ENCODE results near the gene SOBP.
A peak's percentile ranks its signal among the peaks of the same experiment; 100 is the strongest.

The SOBP gene

DNA sequence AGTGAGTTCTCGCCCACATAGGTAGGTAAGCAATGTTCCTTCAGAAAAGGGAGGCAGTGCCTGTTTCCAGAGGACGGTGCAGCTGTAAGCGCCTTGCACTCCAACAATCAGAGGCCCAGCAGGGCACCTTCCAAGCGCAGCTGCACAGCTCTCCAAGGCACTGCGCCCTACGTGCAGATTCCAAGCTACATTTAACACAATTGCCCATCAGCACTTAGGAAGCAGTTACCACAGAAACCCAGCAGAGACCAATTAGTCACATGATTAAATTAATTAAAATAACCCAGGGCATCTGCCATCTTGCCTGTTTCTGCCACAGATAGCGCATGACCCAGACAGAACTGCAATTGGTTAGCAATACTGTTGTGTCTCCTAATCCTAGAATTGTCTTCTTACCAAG is 65.5 kb downstream of the SOBP start:
- peaks cover 0 to 3% of the 10 kb centered on the region in 2 experiments for H3K27me3 ChIP-seq (ENCODE audit: control insufficient read depth in 1 of 2, insufficient read depth in 1 of 2, low read length in 2 of 2)
- H3K14ac ChIP-seq (ENCODE audit: low read length in 2 of 2) = no peak overlapping the region
- no peak overlapping the region for H3K4ac ChIP-seq (ENCODE audit: low read depth in 1 of 2, low read length in 2 of 2)
- no peak overlapping the region for H3K27ac ChIP-seq (ENCODE audit: low read length, poor library complexity, severe bottlenecking)
- H2BK5ac ChIP-seq (ENCODE audit: low read depth, low read length, poor library complexity, severe bottlenecking) = no peak overlapping the region
- no peak overlapping the region for H3K18ac ChIP-seq (ENCODE audit: low read depth in 1 of 2, low read length in 2 of 2)
- no peak overlapping the region for H3K4me3 ChIP-seq (ENCODE audit: insufficient read depth in 1 of 2, low read depth in 1 of 2, low read length in 2 of 2)
- H4K91ac ChIP-seq (ENCODE audit: low read length) = no peak overlapping the region
- H3K4me1 ChIP-seq (ENCODE audit: control insufficient read depth, insufficient read depth, low read depth, low read length) = peaks cover under 1% of the 10 kb centered on the region
- H2BK15ac ChIP-seq (ENCODE audit: low read depth, poor library complexity, severe bottlenecking) = no peak overlapping the region
- no peak overlapping the region for H4K8ac ChIP-seq (ENCODE audit: low read length)
- peaks cover 0 to 36% of the 10 kb centered on the region in 2 experiments for H3K36me3 ChIP-seq (ENCODE audit: control insufficient read depth in 1 of 2, insufficient read depth in 2 of 2, low read depth in 1 of 2, low read length in 2 of 2)
- H2BK12ac ChIP-seq (ENCODE audit: low read length in 2 of 2) = no peak overlapping the region
- H3K9me3 ChIP-seq (ENCODE audit: control insufficient read depth, low read length) = no peaks in the 10 kb centered on the region
- H3K79me1 ChIP-seq (replicated peaks; ENCODE audit: low read length, poor library complexity, severe bottlenecking) = no peaks in the 10 kb centered on the region
- H3K23ac ChIP-seq (ENCODE audit: low read length in 2 of 2) = no peak overlapping the region
- H2AFZ ChIP-seq (ENCODE audit: low read depth, low read length) = no peak overlapping the region
- no peak for DNase-seq
- no peak overlapping the region for H2AK5ac ChIP-seq (ENCODE audit: low read length, severe bottlenecking)
- no peak overlapping the region for H3K4me2 ChIP-seq (ENCODE audit: low read length, poor library complexity, severe bottlenecking)
- 89% methylated on average over 7 of the region's 7 CpGs for whole genome bisulfite sequencing
- H2BK120ac ChIP-seq (ENCODE audit: low read depth, low read length) = no peak overlapping the region
- H3K9ac ChIP-seq (ENCODE audit: low read length) = no peak overlapping the region

DNA sequence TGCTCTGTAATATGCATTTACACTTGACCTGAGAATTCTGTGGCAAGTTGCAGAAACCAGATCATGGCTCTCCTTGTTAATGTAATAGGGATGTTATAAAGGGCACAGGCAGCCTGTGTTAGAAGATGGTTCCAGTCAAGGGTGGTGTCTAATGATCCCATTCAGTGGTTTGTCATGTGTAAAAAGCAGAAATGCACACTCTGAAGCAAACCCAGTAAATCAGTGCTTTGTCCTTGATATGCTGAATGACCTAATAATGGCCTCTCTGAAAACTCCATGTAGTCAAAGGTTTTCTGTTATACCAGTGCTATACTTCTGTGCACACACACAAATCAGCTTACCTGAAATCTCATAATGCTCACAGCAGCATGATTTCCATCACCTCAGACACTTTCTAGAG is 66.2 kb downstream of the SOBP start:
- Histone ChIP-seq H2BK120ac (ENCODE audit: low read depth, low read length) (no peak overlapping the region), H3K9me3 (ENCODE audit: control insufficient read depth, low read length) (no peaks in the 10 kb centered on the region), H4K8ac (ENCODE audit: low read length) (no peak overlapping the region), H3K27me3 (ENCODE audit: control insufficient read depth in 1 of 2, insufficient read depth in 1 of 2, low read length in 2 of 2) (peaks cover 0 to 3% of the 10 kb centered on the region in 2 experiments), H3K14ac (ENCODE audit: low read length in 2 of 2) (no peak overlapping the region), H2BK15ac (ENCODE audit: low read depth, poor library complexity, severe bottlenecking) (no peak overlapping the region), H2BK5ac (ENCODE audit: low read depth, low read length, poor library complexity, severe bottlenecking) (no peak overlapping the region), H3K36me3 (ENCODE audit: control insufficient read depth in 1 of 2, insufficient read depth in 2 of 2, low read depth in 1 of 2, low read length in 2 of 2) (peaks cover 0 to 30% of the 10 kb centered on the region in 2 experiments), H3K18ac (ENCODE audit: low read depth in 1 of 2, low read length in 2 of 2) (no peak overlapping the region), H3K4me3 (ENCODE audit: insufficient read depth in 1 of 2, low read depth in 1 of 2, low read length in 2 of 2) (no peak overlapping the region), H2BK12ac (ENCODE audit: low read length in 2 of 2) (no peak overlapping the region), H3K23ac (ENCODE audit: low read length in 2 of 2) (no peak overlapping the region), H4K91ac (ENCODE audit: low read length) (no peak overlapping the region), H3K4me2 (ENCODE audit: low read length, poor library complexity, severe bottlenecking) (no peak overlapping the region), H2AFZ (ENCODE audit: low read depth, low read length) (no peak overlapping the region), H3K9ac (ENCODE audit: low read length) (no peak overlapping the region), H2AK5ac (ENCODE audit: low read length, severe bottlenecking) (no peak overlapping the region), H3K79me1 (replicated peaks; ENCODE audit: low read length, poor library complexity, severe bottlenecking) (no peaks in the 10 kb centered on the region), H3K4me1 (ENCODE audit: control insufficient read depth, insufficient read depth, low read depth, low read length) (no peaks in the 10 kb centered on the region), H3K4ac (ENCODE audit: low read depth in 1 of 2, low read length in 2 of 2) (no peak overlapping the region), H3K27ac (ENCODE audit: low read length, poor library complexity, severe bottlenecking) (no peak overlapping the region)
- DNase-seq = no peak

DNA sequence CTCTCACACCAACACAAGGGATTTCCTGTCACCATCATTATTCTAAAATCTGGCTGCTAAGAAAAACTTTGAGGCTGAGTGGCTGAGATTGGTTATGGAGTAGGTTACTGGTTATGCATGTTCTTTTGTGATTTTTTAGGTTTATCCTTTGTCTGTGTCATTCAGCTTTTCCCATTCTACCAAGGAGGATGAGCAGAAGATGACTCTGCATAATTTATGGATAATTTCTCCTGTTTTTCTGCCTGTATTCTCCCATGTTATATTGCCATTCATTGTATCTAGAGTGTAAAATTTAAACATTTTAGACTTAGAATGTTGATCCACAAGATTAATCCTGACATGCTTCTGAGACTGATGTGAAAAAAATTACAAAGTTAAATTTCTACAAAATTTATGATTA is 67.8 kb downstream of the SOBP start:
- H3K27me3 ChIP-seq (ENCODE audit: control insufficient read depth in 1 of 2, insufficient read depth in 1 of 2, low read length in 2 of 2) = peaks cover 0 to 3% of the 10 kb centered on the region in 2 experiments

DNA sequence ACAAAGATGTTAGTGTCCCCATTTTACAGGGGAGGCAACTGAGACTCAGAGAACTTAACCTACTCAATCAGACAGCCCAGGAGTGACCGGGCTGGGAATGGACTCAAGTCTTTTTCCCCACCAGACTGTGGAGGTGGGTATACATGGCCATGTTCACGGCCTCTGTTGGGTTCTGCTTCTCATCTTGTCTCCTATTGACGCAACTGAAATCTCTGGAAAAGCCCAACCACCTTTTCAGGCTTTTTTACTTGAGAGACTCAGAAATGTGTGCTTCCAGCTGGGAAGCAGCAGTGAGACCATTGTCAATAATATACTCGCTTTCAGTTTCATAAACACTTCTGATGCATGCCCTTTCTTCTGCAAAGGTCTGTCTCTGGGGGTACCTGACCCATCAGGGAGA is 70.7 kb downstream of the SOBP start:
- Histone ChIP-seq H3K4me1 (ENCODE audit: control insufficient read depth, insufficient read depth, low read depth, low read length) (peaks cover 1% of the 10 kb centered on the region), H3K4me3 (ENCODE audit: insufficient read depth in 1 of 2, low read depth in 1 of 2, low read length in 2 of 2) (peak overlapping the region in 1 of 2 experiments; percentile 43), H3K4ac (ENCODE audit: low read depth in 1 of 2, low read length in 2 of 2) (no peak overlapping the region), H3K14ac (ENCODE audit: low read length in 2 of 2) (no peak overlapping the region), H3K4me2 (ENCODE audit: low read length, poor library complexity, severe bottlenecking) (no peak overlapping the region), H3K27ac (ENCODE audit: low read length, poor library complexity, severe bottlenecking) (no peak overlapping the region), H3K27me3 (ENCODE audit: control insufficient read depth in 1 of 2, insufficient read depth in 1 of 2, low read length in 2 of 2) (peaks cover 0 to 14% of the 10 kb centered on the region in 2 experiments), H2AK5ac (ENCODE audit: low read length, severe bottlenecking) (no peak overlapping the region), H2BK5ac (ENCODE audit: low read depth, low read length, poor library complexity, severe bottlenecking) (no peak overlapping the region), H2BK12ac (ENCODE audit: low read length in 2 of 2) (no peak overlapping the region), H2BK15ac (ENCODE audit: low read depth, poor library complexity, severe bottlenecking) (no peak overlapping the region), H3K23ac (ENCODE audit: low read length in 2 of 2) (no peak overlapping the region), H4K91ac (ENCODE audit: low read length) (no peak overlapping the region), H3K79me1 (replicated peaks; ENCODE audit: low read length, poor library complexity, severe bottlenecking) (no peaks in the 10 kb centered on the region), H3K9me3 (ENCODE audit: control insufficient read depth, low read length) (no peaks in the 10 kb centered on the region), H3K36me3 (ENCODE audit: control insufficient read depth in 1 of 2, insufficient read depth in 2 of 2, low read depth in 1 of 2, low read length in 2 of 2) (peaks cover 0 to 18% of the 10 kb centered on the region in 2 experiments), H3K18ac (ENCODE audit: low read depth in 1 of 2, low read length in 2 of 2) (no peak overlapping the region), H2BK120ac (ENCODE audit: low read depth, low read length) (no peak overlapping the region), H2AFZ (ENCODE audit: low read depth, low read length) (no peak overlapping the region), H3K9ac (ENCODE audit: low read length) (peak overlapping the region; percentile 31), H4K8ac (ENCODE audit: low read length) (no peak overlapping the region)
- peak; percentile 31 for DNase-seq
- WGBS = 61% methylated on average over 4 of the region's 4 CpGs

More for the DNA sequence above, 67.8 kb downstream of the SOBP start:
- H2BK5ac ChIP-seq (ENCODE audit: low read depth, low read length, poor library complexity, severe bottlenecking) = no peak overlapping the region
- no peaks in the 10 kb centered on the region for H3K9me3 ChIP-seq (ENCODE audit: control insufficient read depth, low read length)
- H4K91ac ChIP-seq (ENCODE audit: low read length) = no peak overlapping the region
- no peak overlapping the region for H2AK5ac ChIP-seq (ENCODE audit: low read length, severe bottlenecking)
- H3K14ac ChIP-seq (ENCODE audit: low read length in 2 of 2) = no peak overlapping the region
- DNase-seq = no peak
- H3K4me2 ChIP-seq (ENCODE audit: low read length, poor library complexity, severe bottlenecking) = no peak overlapping the region
- H3K27ac ChIP-seq (ENCODE audit: low read length, poor library complexity, severe bottlenecking) = no peak overlapping the region
- H3K4me1 ChIP-seq (ENCODE audit: control insufficient read depth, insufficient read depth, low read depth, low read length) = peaks cover 1% of the 10 kb centered on the region
- no peak overlapping the region for H2BK120ac ChIP-seq (ENCODE audit: low read depth, low read length)
- no peak overlapping the region for H3K4ac ChIP-seq (ENCODE audit: low read depth in 1 of 2, low read length in 2 of 2)
- no peak overlapping the region for H2BK12ac ChIP-seq (ENCODE audit: low read length in 2 of 2)
- H2AFZ ChIP-seq (ENCODE audit: low read depth, low read length) = no peak overlapping the region
- no peak overlapping the region for H3K9ac ChIP-seq (ENCODE audit: low read length)
- H4K8ac ChIP-seq (ENCODE audit: low read length) = no peak overlapping the region
- H3K18ac ChIP-seq (ENCODE audit: low read depth in 1 of 2, low read length in 2 of 2) = no peak overlapping the region
- H3K36me3 ChIP-seq (ENCODE audit: control insufficient read depth in 1 of 2, insufficient read depth in 2 of 2, low read depth in 1 of 2, low read length in 2 of 2) = peaks cover 0 to 25% of the 10 kb centered on the region in 2 experiments
- no peak overlapping the region for H3K23ac ChIP-seq (ENCODE audit: low read length in 2 of 2)
- no peak overlapping the region for H2BK15ac ChIP-seq (ENCODE audit: low read depth, poor library complexity, severe bottlenecking)
- H3K79me1 ChIP-seq (replicated peaks; ENCODE audit: low read length, poor library complexity, severe bottlenecking) = no peaks in the 10 kb centered on the region
- H3K4me3 ChIP-seq (ENCODE audit: insufficient read depth in 1 of 2, low read depth in 1 of 2, low read length in 2 of 2) = no peak overlapping the region
